Cardiac muscle cell (in vitro differentiated cells and primary cell): ENCODE results near the gene EMD. TPM values are rescaled to one million over a fixed set of nuclear protein-coding genes. Genes with fewer than 3 reads are reported as not detected.
A peak's percentile ranks its signal among the peaks of the same experiment; 100 is the strongest.

Experiments used
- DNase-seq, 2 donors: peaks; one replicate each; pipeline versions ENCODE4 v3.0.0 to v3.0.0-alpha.2; 2010 to 2017; ENCODE audit warnings: low read depth in 1 of 2, low spot score in 1 of 2
- H3K27ac ChIP-seq: fragments of 200-600 bp; sonication (generic); 2 replicates; pipeline ENCODE4 v1.5.1; 2016
- H3K27me3 ChIP-seq: fragments of 200-600 bp; sonication (generic); 2 replicates; pipeline ENCODE4 v1.6.0; 2016; ENCODE audit warnings: control low read depth
- H3K36me3 ChIP-seq: fragments of 200-600 bp; sonication (generic); 2 replicates; pipeline ENCODE4 v1.5.1; 2016; ENCODE audit warnings: control low read depth
- H3K4me1 ChIP-seq: fragments of 200-600 bp; sonication (generic); 2 replicates; pipeline ENCODE4 v1.8.1; 2017; ENCODE audit warnings: low read depth, mild to moderate bottlenecking, mixed run types
- H3K4me3 ChIP-seq: fragments of 200-600 bp; sonication (generic); 2 replicates; pipeline ENCODE4 v1.5.1; 2016; ENCODE audit warnings: mild to moderate bottlenecking
- H3K9me3 ChIP-seq: fragments of 200-600 bp; sonication (generic); 2 replicates; pipeline ENCODE4 v1.5.1; 2017; ENCODE audit warnings: low read depth, mild to moderate bottlenecking, control low read depth
- polyA plus RNA-seq: library from polyadenylated mRNA; unstranded; fragments of >200 nt; fragmentation: Nextera tagmentation; extraction: Ambion mirVana; gene quantifications from 2 replicates; pipeline ENCODE4 v1.2.1, GENCODE V29; 2016
- total RNA-seq: library from RNA; depleted of rRNA; stranded (reverse); fragments of >200 nt; gene quantifications from 2 replicates; pipeline ENCODE4 v1.2.3, GENCODE V29; 2016
- TF ChIP-seq, protein P1 (sequence below): IDR thresholded peaks from 2 replicates; pipeline ENCODE4 v1.5.1; 2012; ENCODE audit warnings: low read depth, mild to moderate bottlenecking, low read length

Gene EMD
- total and polyA plus RNA-seq, 2 experiments from 2014 or later, result 56.9 to 77.7 TPM

GRCh38 chrX:154404625-154405192 lies 25.6 kb downstream of the EMD start:
- Histone ChIP-seq H3K36me3 (peaks cover 4% of the 10 kb centered on the region), H3K9me3 (no peaks in the 10 kb centered on the region), H3K27me3 (no peaks in the 10 kb centered on the region), H3K4me3 (no peak overlapping the region), H3K4me1 (no peaks in the 10 kb centered on the region), H3K27ac (no peak overlapping the region)
- no peak for DNase-seq
- TF ChIP-seq, protein P1, sequence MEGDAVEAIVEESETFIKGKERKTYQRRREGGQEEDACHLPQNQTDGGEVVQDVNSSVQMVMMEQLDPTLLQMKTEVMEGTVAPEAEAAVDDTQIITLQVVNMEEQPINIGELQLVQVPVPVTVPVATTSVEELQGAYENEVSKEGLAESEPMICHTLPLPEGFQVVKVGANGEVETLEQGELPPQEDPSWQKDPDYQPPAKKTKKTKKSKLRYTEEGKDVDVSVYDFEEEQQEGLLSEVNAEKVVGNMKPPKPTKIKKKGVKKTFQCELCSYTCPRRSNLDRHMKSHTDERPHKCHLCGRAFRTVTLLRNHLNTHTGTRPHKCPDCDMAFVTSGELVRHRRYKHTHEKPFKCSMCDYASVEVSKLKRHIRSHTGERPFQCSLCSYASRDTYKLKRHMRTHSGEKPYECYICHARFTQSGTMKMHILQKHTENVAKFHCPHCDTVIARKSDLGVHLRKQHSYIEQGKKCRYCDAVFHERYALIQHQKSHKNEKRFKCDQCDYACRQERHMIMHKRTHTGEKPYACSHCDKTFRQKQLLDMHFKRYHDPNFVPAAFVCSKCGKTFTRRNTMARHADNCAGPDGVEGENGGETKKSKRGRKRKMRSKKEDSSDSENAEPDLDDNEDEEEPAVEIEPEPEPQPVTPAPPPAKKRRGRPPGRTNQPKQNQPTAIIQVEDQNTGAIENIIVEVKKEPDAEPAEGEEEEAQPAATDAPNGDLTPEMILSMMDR, result no peak

GRCh38 chrX:154408659-154409221 lies 29.6 kb downstream of the EMD start:
- Histone ChIP-seq H3K27me3 (no peaks in the 10 kb centered on the region), H3K9me3 (no peaks in the 10 kb centered on the region), H3K36me3 (no peaks in the 10 kb centered on the region), H3K4me3 (no peak overlapping the region), H3K27ac (peak overlapping the region; percentile 75), H3K4me1 (no peaks in the 10 kb centered on the region)
- TF ChIP-seq, protein P1, result no peak
- DNase-seq, result no peak

- Histone ChIP-seq H3K9me3 (no peaks in the 10 kb centered on the region), H3K4me3 (no peak within 1 kb of the TSS), H3K27ac (peak within 1 kb of the TSS; percentile 75), H3K27me3 (no peaks in the 10 kb centered on the region), H3K4me1 (no peaks in the 10 kb centered on the region), H3K36me3 (no peaks in the 10 kb centered on the region)
- TF ChIP-seq, protein P1, result no peak
- DNase-seq, result peak; percentile 74 to 92
These were observed 30.3 kb downstream of the EMD start, which contains the start of gene DNASE1L1 for GRCh38 chrX:154409222-154409871. Gene DNASE1L1, minus strand, starts transcription at chrX:154409254. Its CDS starts 3,686 bp downstream, at chrX:154405568.

DNA sequence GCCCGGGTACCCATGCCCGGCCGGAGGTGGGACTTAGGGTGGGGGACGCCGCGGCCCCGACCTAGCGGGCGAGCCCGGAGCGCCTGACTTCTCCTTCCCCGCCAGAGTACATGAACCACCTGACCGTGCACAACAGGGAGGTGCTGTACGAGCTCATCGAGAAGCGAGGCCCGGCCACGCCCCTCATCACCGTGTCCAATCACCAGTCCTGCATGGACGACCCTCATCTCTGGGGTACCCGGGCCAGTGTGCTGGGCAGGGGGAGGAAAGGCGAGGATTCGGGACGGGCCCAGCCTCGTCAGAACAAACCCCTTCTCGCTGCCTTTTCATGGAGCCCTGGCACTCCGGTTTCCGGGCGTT lies 32.9 kb downstream of the EMD start:
- Histone ChIP-seq H3K36me3 (no peaks in the 10 kb centered on the region), H3K4me1 (no peaks in the 10 kb centered on the region), H3K9me3 (no peaks in the 10 kb centered on the region), H3K27me3 (no peaks in the 10 kb centered on the region), H3K4me3 (peak overlapping the region; percentile 87), H3K27ac (peak overlapping the region; percentile 87)
- peak; percentile 54 to 71 for DNase-seq
- TF ChIP-seq, protein P1, result no peak

- H3K4me1 ChIP-seq, result no peaks in the 10 kb centered on the region
- DNase-seq, result no peak
- no peaks in the 10 kb centered on the region for H3K27me3 ChIP-seq
- no peaks in the 10 kb centered on the region for H3K9me3 ChIP-seq
- H3K27ac ChIP-seq, result no peak overlapping the region
- H3K4me3 ChIP-seq, result peak overlapping the region; percentile 87
- H3K36me3 ChIP-seq, result no peaks in the 10 kb centered on the region
- TF ChIP-seq, protein P1, result no peak
These were observed 33.4 kb downstream of the EMD start for GRCh38 chrX:154412468-154412867.
